Measurements from ENCODE around the gene PCDH11X. TPM values are rescaled to one million over a fixed set of nuclear protein-coding genes. Genes with fewer than 3 reads are reported as not detected.
"Not testable (repeated sequence)": the region's sequence is repeated elsewhere in the genome, so short reads cannot be mapped to it uniquely, and the experiment has no call there.

Gene PCDH11X
- polyA plus RNA-seq, 1 donor (not counting 4 experiments of a cell fraction or from before 2014, with no cell fraction given): not detected

- FAIRE-seq: peak; percentile 98
- DNase-seq (ENCODE audit: low read depth, low spot score); H3K9me1 ChIP-seq (ENCODE audit: control insufficient read depth, extremely low read depth, insufficient read depth, low read length); H3K79me2 ChIP-seq (ENCODE audit: control insufficient read depth, insufficient read depth, low read length); dilution Hi-C loops (cut with MboI; ENCODE audit: extremely low pct_ligation_motif_present, low sequenced_read_pairs); H3K4me2 ChIP-seq (ENCODE audit: control insufficient read depth, extremely low read depth, insufficient read depth, low read depth, low read length); H4K20me1 ChIP-seq (ENCODE audit: control insufficient read depth, extremely low read depth, insufficient read depth, low read length); H3K4me3 ChIP-seq (ENCODE audit: control insufficient read depth in 2 of 3, extremely low read depth in 1 of 3, insufficient read depth in 2 of 3, low read depth in 1 of 3, low read length in 3 of 3); H3K27ac ChIP-seq (ENCODE audit: control insufficient read depth, insufficient read depth, low read length); H3K9ac ChIP-seq (ENCODE audit: control insufficient read depth, extremely low read depth, insufficient read depth, low read length); H3K27me3 ChIP-seq (ENCODE audit: control insufficient read depth, extremely low read depth, insufficient read depth, low read length); H3K4me1 ChIP-seq (ENCODE audit: control insufficient read depth, extremely low read depth, insufficient read depth, low read length); H3K36me3 ChIP-seq (ENCODE audit: control insufficient read depth in 2 of 2, extremely low read depth in 1 of 2, insufficient read depth in 2 of 2, low read length in 2 of 2); H3K9me3 ChIP-seq (ENCODE audit: control insufficient read depth, low read depth, low read length); H2AFZ ChIP-seq (ENCODE audit: control insufficient read depth, low read length): not testable (repeated sequence)
- peak in 1 of 3 experiments; percentile 11 for TF ChIP-seq CTCF (optimal IDR thresholded peaks at IDR 0.05 in 1 of 3, IDR thresholded peaks at IDR 0.05 in 1 of 3, conservative IDR thresholded peaks at IDR 0.05 in 1 of 3; ENCODE audit: extremely low read depth in 1 of 3, insufficient read depth in 2 of 3, low read length in 3 of 3)
These were observed 8.3 kb upstream of the PCDH11X start for GRCh38 chrX:91770619-91771488.

- H3K9me3 ChIP-seq (ENCODE audit: control insufficient read depth, low read depth, low read length); H3K36me3 ChIP-seq (ENCODE audit: control insufficient read depth in 2 of 2, extremely low read depth in 1 of 2, insufficient read depth in 2 of 2, low read length in 2 of 2); H3K9me1 ChIP-seq (ENCODE audit: control insufficient read depth, extremely low read depth, insufficient read depth, low read length); H3K79me2 ChIP-seq (ENCODE audit: control insufficient read depth, insufficient read depth, low read length); H3K4me1 ChIP-seq (ENCODE audit: control insufficient read depth, extremely low read depth, insufficient read depth, low read length); H2AFZ ChIP-seq (ENCODE audit: control insufficient read depth, low read length); H3K4me2 ChIP-seq (ENCODE audit: control insufficient read depth, extremely low read depth, insufficient read depth, low read depth, low read length); DNase-seq (ENCODE audit: low read depth, low spot score); H4K20me1 ChIP-seq (ENCODE audit: control insufficient read depth, extremely low read depth, insufficient read depth, low read length); dilution Hi-C loops (cut with MboI; ENCODE audit: extremely low pct_ligation_motif_present, low sequenced_read_pairs); H3K27me3 ChIP-seq (ENCODE audit: control insufficient read depth, extremely low read depth, insufficient read depth, low read length); FAIRE-seq; H3K4me3 ChIP-seq (ENCODE audit: control insufficient read depth in 2 of 3, extremely low read depth in 1 of 3, insufficient read depth in 2 of 3, low read depth in 1 of 3, low read length in 3 of 3); H3K9ac ChIP-seq (ENCODE audit: control insufficient read depth, extremely low read depth, insufficient read depth, low read length); H3K27ac ChIP-seq (ENCODE audit: control insufficient read depth, insufficient read depth, low read length): not testable (repeated sequence)
These were observed 5.2 kb upstream of the PCDH11X start for GRCh38 chrX:91773943-91774342.

GRCh38 chrX:91780008-91780407 is 833 bp downstream of the PCDH11X start:
- peaks cover 18% of the 10 kb centered on the region for H3K27me3 ChIP-seq (ENCODE audit: control insufficient read depth, extremely low read depth, insufficient read depth, low read length)
- H3K9ac ChIP-seq (ENCODE audit: control insufficient read depth, extremely low read depth, insufficient read depth, low read length); H3K4me1 ChIP-seq (ENCODE audit: control insufficient read depth, extremely low read depth, insufficient read depth, low read length); H3K36me3 ChIP-seq (ENCODE audit: control insufficient read depth in 2 of 2, extremely low read depth in 1 of 2, insufficient read depth in 2 of 2, low read length in 2 of 2); H3K4me3 ChIP-seq (ENCODE audit: control insufficient read depth in 2 of 3, extremely low read depth in 1 of 3, insufficient read depth in 2 of 3, low read depth in 1 of 3, low read length in 3 of 3); H3K27ac ChIP-seq (ENCODE audit: control insufficient read depth, insufficient read depth, low read length); H3K79me2 ChIP-seq (ENCODE audit: control insufficient read depth, insufficient read depth, low read length); dilution Hi-C loops (cut with MboI; ENCODE audit: extremely low pct_ligation_motif_present, low sequenced_read_pairs); DNase-seq (ENCODE audit: low read depth, low spot score); H3K4me2 ChIP-seq (ENCODE audit: control insufficient read depth, extremely low read depth, insufficient read depth, low read depth, low read length); H4K20me1 ChIP-seq (ENCODE audit: control insufficient read depth, extremely low read depth, insufficient read depth, low read length); H2AFZ ChIP-seq (ENCODE audit: control insufficient read depth, low read length); H3K9me3 ChIP-seq (ENCODE audit: control insufficient read depth, low read depth, low read length); FAIRE-seq; H3K9me1 ChIP-seq (ENCODE audit: control insufficient read depth, extremely low read depth, insufficient read depth, low read length): not testable (repeated sequence)

Data from keratinocyte (primary cell).